ENCODE results near the gene SF1.

DNA sequence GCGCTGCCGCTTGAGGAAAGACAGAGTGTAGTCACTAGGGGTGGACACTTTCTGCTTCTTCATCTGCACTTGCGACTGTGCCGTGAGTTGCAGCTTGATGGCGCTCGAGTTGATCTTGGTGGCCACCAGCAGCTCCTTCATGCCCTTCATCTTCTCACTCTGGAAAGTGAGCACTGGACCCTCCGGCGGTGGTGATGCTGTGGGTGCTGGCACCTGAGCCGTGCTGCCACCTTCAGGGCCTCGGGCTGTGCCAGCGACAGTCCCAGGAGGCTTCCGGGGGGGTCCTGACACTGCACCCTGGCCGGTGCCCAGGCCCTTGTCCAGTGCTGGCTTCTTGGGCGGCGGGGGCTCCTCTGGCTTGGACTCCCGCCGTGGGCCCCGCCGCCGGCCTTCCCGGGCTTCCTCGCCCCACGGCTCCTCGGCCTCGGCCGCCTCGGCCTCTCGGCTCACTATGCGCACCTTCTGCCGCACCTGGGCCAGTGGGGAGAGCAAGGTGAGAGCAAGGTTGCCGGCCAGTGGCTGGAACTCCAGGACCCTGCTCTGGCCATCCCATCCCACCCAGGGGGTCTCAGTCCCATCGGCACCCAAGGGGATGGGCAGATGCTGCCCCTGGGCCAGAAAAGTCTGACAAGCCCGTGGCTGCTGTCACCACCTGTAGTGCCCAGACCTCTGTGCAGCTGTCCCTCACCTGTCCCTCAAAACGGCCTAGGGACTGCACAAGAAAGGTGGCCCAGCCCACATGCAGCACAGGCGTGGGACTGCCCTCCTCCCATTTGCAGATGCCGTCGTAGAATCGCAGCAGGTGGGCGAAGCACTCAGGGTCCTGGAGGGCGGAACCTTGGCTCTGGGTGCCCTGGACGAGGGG, 26.2 kb upstream of the SF1 start:
- TF ChIP-seq POLR2AphosphoS5 (IDR thresholded peaks at IDR 0.05) (peak in 1 of 3 donors; percentile 9), POLR2A (IDR thresholded peaks at IDR 0.05) (no peak)
- TF ChIP-seq, protein P1, sequence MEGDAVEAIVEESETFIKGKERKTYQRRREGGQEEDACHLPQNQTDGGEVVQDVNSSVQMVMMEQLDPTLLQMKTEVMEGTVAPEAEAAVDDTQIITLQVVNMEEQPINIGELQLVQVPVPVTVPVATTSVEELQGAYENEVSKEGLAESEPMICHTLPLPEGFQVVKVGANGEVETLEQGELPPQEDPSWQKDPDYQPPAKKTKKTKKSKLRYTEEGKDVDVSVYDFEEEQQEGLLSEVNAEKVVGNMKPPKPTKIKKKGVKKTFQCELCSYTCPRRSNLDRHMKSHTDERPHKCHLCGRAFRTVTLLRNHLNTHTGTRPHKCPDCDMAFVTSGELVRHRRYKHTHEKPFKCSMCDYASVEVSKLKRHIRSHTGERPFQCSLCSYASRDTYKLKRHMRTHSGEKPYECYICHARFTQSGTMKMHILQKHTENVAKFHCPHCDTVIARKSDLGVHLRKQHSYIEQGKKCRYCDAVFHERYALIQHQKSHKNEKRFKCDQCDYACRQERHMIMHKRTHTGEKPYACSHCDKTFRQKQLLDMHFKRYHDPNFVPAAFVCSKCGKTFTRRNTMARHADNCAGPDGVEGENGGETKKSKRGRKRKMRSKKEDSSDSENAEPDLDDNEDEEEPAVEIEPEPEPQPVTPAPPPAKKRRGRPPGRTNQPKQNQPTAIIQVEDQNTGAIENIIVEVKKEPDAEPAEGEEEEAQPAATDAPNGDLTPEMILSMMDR (IDR thresholded peaks at IDR 0.05 in 8 of 11, conservative IDR thresholded peaks at IDR 0.05 in 3 of 11) = no peak
